COLO668 (cell line): ENCODE results near the gene CCT6A.
"Not testable (repeated sequence)": the region's sequence is repeated elsewhere in the genome, so short reads cannot be mapped to it uniquely, and the experiment has no call there.

ENCODE experiments used
- DNase-seq: peaks from one replicate; lab custom pipeline; 2025; ENCODE audit not compliant: unreplicated experiment; lab: John Stamatoyannopoulos, UW

Gene CCT6A

DNA sequence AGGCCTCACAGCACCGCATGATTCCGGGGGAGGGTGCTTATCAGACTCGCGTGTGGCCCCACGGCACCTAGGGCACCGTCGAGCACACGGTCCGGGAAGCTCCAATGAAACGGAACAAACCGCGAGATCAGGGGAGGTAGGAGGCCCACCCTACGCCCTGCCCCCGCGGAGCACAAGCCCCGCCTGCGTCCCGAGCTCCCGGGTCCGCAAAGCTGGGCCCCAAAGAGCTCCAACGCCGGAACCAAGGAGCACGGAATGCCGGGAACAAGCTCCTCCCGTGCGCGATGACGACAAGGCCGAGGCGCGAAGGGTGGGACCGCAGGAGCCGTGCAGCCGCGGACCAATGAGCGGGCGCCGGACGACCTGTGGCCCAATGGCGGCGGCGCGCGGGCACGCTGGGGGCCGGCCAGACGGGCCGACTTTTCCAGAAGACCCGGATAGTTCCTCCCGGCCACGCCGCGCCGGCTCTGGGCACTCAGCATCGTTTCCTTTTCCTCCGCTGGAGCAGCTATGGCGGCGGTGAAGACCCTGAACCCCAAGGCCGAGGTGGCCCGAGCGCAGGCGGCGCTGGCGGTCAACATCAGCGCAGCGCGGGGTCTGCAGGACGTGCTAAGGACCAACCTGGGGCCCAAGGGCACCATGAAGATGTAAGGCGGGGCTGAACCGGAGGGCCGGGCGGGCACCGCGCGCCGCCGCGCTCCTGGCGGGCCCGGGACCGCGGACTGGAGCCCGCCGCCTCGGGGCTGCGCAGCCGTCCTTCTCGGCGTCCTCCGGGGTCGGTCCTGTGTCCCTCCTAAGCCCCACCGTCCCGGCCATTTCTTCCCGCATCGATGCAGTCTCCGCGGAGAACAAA is at the start of gene CCT6A, which contains the start of gene PSPH:
Gene CCT6A, plus strand, starts transcription at position 427 of the 853 bp plus-strand sequence. Its CDS starts 84 bp downstream, at position 511.
Gene PSPH, minus strand, starts transcription at position 106 of the 853 bp plus-strand sequence. CDS start 30,232 bp downstream, outside the sequence.
- peak; percentile 99 for DNase-seq

- no peak for DNase-seq
These were observed 47.8 kb upstream of the CCT6A start for GRCh38 chr7:56003749-56004148.

- peak; percentile 2 for DNase-seq
These were observed 44.4 kb upstream of the CCT6A start for GRCh38 chr7:56007167-56007652.

DNA sequence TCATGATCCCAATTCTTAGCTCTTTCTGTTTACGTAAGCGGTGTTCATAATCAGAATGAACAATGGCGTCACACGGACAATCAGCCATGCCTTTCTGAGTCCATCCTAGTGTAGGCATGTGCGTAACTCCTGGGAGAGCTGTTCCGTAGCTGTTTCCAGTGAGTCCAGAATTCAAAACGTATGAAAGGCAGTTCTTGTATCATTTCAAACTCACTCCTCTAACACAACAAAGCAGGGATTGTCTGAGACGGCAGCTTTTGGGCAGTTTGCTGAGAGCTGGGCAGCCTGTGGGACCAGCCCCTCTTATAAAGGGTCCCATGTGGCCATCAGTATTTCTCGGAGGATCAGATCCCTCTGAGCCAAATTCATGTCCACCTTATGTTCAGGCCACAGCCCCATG is 43.7 kb upstream of the CCT6A start:
- DNase-seq, result no peak

DNA sequence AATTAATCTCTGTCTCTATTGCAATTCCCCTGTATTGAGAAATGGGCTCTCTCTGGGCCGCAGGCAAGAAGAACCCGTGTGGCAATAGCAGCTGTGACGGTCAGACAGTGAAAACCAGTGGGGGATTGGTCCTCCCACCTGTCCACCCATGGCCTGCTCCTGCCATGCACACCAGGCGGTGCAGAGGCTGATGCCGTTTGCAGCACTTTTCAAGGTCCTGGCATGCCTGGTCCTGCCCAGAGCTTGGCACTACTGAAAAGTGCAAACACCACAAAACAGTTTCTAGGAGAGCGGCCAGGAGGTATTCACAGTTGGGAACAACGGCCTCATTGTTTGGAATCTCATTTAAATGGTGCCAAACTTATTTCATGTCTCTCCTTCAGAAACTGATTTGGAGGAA is 41.9 kb upstream of the CCT6A start:
- DNase-seq, result peak; percentile 54

DNA sequence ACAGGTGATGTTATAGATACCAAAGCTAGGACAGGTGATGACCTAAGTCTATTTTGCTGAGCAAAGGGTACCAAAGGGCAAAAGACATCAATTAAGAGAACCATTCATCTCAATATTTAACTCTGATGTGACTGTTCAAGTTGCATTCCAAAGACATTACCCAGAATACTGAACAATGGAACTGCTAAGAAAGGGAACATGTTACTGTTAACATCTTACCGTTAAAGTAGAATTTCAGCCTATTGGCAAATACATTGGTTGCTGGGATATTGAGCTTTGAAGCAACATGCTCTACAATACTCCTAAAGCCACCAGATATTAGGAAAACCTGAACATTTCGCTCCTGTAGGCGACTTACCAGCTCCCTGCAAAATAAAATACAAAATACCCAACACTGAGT is 34.5 kb upstream of the CCT6A start:
- not testable (repeated sequence) for DNase-seq

DNA sequence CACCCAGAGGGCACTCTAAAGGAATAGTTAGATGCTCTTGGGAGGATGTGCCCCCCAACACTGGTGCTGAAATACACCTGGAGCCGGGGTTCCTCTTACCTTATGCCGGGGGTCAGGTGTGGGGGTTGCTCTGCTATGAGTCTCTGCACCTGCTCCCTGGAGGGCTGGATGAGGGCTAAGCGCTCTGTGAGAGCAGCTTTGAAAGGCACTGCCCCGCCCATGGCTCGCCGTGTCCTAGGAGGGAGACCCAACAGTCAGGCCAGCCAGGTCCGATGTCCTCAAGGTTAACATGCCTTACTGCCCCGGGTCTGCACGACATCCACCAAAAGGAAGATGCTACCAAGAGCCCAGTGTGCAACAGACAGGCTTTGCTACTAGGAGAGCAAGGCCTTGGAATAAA is 32.1 kb upstream of the CCT6A start:
- no peak for DNase-seq

DNA sequence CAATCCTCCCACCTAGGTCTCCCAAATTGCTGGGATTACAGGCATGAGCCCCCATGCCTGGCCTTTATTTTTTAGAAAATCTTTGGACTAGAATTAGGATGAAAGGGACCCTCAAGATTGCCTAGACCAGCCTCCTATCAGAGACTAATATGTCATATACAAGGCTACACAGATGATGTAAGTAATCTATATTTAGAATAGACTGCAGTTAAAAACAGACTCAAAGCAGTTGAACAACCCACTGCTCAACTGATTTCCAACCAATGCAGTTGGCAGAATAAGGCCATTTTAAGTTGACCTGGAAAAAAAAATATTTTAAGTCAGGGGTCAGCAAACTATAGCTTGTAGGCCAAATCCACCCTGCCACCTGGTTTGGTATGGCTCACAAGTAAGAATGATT is 28.1 kb upstream of the CCT6A start:
- no peak for DNase-seq

DNA sequence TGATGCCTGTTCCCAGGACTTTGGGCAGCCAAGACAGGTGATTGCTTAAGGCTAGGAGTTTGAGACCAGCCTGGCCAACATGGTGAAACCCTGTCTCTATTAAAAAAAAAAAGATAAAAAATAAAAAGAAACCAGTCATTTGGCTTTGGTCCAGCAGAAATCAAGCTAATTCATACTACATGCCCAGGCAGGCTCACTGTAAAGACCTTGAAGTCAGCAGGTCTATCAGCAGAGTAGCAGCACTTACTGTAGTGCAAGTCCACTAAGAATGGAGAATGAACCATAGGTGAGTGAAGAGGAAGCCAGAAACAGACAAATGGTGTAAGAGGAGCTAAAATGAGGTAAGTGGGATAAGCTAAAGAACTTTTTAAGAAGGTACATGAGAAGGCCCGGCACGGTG is 25.0 kb upstream of the CCT6A start:
- DNase-seq, result no peak

GRCh38 chr7:56028942-56029630 is 22.5 kb upstream of the CCT6A start:
- no peak for DNase-seq

GRCh38 chr7:56030340-56030739 is 21.2 kb upstream of the CCT6A start:
- DNase-seq, result no peak

- not testable (repeated sequence) for DNase-seq
These were observed 20.0 kb upstream of the CCT6A start for GRCh38 chr7:56031556-56031955.

GRCh38 chr7:56032578-56032977 is 19.0 kb upstream of the CCT6A start:
- not testable (repeated sequence) for DNase-seq

- no peak for DNase-seq
These were observed 17.7 kb upstream of the CCT6A start for GRCh38 chr7:56033671-56034432.

DNA sequence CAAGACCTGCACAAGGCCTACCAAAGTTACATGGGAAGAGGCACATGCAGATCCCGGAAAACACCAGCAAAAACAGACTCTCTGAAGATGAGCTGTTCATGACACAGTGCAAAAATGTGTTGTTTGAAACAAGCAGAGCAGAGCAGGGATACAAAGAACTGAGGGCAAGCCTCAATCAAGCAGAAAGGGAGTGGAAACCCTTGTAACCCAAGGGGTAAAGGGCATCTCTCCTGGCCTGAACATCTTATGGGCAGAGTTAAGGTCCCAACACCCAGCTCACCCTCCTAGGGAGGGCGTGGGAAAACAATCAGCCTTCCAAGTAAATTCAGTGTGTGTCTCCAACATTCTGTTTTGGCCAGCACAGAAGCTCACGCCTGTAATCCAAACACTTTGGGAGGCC is 10.8 kb upstream of the CCT6A start:
- DNase-seq, result no peak

DNA sequence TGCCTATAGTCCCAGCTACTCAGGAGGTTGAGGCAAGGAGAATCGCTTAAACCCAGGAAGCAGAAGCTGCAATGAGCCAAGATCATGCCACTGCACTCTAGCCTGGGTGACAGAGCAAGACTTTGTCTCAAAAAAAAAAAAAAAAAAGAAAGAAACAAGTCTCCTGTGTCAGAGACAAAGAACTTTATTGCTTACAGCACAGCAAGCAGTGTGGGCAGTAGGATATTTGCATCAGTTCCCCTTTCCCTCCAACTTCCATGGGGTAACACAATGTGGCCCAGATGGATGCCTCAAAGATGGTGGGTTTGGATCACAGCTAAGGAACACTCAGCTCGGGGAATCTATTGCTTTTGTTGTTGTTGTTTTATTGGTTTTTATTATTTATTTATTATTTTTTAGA is 5.8 kb upstream of the CCT6A start:
- DNase-seq, result not testable (repeated sequence)

DNA sequence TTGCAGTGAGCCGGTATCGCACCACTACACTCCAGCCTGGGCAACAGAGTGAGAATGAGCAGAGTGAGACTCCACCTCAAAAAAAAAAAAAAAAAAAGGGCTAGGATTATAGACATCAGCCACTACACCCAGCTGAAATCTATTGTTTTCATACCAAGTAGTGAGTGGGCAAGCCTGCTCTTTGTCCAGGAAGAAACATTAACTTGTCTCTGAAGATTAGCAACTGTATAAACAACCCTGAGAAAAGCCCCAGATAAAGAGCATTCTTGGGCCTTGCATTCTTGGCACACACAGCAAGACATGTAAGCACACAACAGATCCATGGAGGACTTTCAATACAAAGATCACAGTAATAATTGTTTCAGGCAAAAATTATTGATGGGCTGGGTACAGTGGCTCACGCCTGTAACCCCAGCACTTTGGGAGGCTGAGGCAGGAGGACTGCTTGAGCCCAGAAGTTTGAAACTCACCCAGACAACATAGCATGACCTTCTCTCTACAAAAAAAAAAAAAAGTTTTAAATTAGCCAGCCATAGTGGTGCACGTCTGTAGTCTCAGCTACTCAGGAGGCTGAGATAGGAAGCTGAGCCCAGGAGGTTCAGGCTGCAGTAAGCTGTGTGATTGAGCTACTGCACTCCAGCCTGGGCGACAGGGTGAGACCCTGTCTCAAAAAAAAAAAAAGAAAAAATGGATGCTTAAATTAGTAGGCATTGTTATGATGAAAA is 4.7 kb upstream of the CCT6A start:
- DNase-seq, result no peak

GRCh38 chr7:56047446-56048116 is 4.0 kb upstream of the CCT6A start:
- DNase-seq, result not testable (repeated sequence)

DNA sequence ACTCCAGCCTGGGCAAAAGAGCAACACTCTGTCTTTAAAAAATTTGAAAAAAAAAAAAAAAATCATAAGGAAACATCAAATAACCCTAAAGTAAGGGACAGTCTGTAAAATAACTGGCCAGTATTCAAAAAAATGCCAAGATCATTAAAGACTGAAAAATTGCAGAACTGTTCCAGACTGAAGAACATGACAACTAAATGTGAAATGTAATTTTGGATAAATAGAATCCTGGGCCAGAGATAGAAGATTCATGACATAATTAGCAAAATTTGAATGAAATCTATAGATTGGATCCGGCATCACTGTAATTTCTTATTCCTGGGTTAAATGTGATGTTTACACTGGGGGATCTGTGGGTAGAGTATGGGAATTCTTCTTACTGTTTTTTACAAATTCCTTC is 3.3 kb upstream of the CCT6A start:
- DNase-seq, result no peak

DNA sequence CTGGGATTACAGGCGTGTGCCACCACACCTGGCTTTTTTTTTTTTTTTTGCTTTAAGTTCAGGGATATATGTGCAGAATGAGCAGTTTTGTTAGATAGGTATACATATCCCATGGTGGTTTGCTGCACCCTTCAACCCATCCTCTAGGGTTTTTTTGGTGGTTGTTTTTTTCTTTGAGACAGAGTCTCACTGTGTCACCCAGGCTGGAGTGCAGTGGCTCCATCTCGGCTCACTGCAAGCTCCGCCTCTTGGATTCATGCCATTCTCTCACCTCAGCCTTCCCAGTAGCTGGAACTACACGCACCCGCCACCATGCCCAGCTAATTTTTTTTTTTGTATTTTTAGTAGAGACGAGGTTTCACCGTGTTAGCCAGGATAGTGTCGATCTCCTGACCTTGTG is 2.8 kb upstream of the CCT6A start:
- peak; percentile 56 for DNase-seq
